GM18861 (cell line): ENCODE results near the gene UGT1A4.

Experiments
- ATAC-seq: cut with Tn5 transposase; IDR thresholded peaks from one replicate; pipeline ENCODE4 v1.9.1; 2021; ENCODE audit not compliant: unreplicated experiment

The UGT1A4 gene

DNA sequence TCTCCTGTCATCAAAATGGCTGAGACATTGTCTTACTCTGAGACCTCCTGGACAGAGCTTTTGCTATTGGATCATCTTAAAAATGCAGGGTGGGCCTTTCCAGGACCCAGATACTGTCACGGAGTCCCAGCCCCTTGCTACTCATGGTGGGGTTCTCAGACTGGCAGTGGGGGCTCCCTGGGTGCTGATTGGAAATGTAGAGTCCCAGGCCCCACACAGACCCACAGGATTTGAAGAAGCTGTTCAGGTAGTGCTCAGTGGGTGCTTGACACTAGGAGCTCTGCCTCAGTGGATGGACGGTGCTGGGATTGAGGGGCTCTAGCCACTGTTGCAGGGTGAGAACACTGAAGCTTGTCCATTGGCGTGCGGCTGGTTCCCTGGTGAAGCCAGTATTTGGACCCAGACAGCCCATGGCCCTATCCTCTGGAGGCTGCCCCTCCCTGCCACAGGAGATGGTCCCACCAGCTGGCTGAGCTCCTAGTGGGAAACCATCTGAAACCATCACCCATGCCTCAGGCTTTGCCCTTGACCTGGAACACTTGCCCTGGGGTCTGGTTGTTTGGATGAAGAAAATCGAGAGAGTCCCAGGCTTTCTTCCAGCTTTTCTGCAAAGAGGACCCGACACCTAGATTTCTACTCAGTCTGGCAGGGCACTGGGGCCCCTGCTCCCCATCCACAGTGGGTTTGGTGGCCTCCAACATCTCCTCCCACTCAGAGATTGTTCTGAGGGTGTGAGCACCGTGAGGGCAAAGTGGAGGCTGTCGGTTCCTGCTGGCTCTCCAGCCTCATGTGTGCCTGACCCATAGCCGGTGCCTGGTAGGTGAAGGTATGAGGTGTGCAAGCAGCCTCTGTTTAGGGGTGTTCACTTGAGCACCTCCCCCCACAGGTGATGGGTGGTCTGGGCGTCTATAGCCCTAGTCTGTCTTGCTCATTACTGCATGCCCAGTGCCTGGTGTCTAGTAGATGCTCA lies 89.7 kb downstream of the UGT1A4 start:
- no peak for ATAC-seq

- ATAC-seq, result no peak
Observed at GRCh38 chr2:233810385-233810784, 91.8 kb downstream of the UGT1A4 start.

- no peak for ATAC-seq
Observed at GRCh38 chr2:233811087-233811486, 92.6 kb downstream of the UGT1A4 start.

DNA sequence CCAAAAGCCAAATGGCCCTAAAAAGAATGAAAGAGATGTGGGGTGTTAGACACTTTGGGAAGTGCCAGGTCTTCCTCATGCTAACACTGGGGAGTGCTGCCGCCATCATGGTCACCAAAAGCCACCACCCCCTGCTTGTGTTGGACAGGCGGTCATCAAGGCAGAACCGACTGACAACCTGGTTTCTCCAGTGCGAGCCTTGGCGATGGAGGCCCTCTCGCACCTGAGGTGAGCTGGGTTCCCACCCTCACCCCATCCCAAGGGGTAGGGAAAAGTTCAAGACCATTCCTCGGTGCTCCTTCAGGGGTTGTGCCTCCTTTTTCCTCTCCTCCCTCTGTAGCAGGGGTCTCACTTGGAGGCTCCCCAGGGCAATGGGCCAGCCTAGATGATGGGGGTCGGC lies 93.2 kb downstream of the UGT1A4 start:
- ATAC-seq, result no peak

DNA sequence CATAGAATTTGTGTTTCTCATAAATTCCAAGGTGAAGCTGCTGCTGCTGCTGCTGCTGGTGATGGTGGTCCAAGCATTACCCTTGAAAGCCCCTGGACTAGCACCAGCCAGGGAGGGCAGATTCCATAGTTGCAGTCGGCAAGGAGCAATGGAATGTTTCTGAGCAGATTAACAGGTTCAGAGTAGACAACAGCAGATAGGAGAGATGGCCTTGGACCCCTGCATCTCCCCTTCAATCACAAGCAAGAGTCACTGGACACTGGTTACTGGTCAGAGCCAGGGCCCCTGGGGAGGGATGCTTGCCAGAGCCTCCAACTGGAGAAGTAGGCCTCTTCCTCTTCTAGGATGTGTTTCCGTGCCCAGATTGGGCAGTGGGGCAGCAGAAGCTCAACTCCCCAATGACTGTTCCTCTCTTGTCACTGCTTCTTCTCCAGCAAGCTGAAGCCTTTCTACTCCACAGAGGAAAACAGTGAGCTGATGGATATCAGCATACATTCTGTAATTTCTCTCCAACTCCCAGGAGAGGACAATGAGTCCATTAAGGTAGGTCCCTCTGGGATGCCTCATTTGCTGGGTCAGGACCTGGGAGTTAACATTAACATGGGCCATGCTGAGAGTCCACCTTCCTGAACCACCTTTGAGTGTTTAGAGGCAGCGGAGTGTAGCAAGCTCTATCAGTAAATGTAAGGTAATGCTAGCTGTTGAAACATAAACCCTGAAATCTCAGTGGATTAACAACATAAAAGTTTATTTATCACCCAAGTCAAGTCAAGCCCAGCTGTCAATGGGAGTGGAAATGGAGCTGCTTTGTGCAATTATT lies 94.9 kb downstream of the UGT1A4 start:
- ATAC-seq, result no peak

DNA sequence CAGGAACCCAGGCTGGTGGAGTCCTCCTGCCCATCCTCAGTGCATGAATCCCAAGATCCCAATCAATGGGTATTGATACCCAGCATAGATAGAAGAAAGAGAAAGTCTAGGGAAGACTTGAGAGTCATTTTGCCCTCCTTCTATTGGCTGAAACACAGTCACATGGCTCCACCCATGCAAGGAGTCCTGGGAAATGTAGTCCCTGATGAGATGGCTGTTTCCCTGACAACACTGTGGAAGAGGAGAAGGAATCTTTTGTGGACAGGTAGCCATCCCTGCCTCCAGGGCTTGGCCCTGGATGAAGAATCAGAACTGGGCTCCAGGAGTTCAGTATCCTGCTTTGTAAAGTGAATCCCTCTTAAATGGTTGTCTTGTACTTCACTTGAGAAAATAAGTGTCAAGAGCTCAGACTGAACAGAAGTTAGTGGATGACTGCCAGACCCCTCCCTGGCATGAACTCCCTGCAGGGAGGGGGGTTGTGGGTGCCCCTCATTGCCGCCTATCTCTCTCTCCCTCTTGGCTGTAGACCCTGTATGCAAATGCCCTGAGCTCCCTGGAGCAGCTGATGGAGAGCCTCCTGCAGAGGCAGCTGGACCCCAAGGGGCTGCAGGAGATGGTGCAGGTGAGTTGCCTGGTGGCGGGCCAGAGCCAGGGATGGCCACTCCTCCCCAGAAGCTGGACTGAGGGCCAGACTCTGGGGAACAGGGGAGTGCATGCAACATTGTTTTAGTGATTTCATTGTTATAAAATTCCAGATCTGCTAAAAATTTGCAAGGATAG lies 95.7 kb downstream of the UGT1A4 start:
- no peak for ATAC-seq

DNA sequence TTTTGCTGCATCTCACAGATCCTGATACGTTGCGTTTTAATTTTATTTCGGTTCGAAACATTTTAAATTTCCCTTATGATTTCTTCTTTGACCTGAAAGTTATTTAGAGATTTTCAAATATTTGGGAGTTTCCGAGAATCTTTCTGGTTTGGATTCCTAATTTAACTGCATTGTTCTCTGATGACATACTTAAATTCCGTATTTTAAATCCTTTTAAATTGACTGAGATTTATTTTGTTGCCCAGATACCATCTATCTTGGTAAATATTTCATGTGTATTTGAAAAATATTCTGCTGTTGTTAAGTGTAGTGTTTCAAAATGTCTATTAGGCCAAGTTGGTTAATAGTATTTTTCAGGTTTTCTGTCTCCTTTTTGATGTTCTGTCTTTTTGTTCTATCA lies 97.3 kb downstream of the UGT1A4 start:
- no peak for ATAC-seq

- no peak for ATAC-seq
Observed at GRCh38 chr2:233816334-233816733, 97.8 kb downstream of the UGT1A4 start.

- ATAC-seq, result no peak
Observed at GRCh38 chr2:233816771-233817170, 98.2 kb downstream of the UGT1A4 start.

DNA sequence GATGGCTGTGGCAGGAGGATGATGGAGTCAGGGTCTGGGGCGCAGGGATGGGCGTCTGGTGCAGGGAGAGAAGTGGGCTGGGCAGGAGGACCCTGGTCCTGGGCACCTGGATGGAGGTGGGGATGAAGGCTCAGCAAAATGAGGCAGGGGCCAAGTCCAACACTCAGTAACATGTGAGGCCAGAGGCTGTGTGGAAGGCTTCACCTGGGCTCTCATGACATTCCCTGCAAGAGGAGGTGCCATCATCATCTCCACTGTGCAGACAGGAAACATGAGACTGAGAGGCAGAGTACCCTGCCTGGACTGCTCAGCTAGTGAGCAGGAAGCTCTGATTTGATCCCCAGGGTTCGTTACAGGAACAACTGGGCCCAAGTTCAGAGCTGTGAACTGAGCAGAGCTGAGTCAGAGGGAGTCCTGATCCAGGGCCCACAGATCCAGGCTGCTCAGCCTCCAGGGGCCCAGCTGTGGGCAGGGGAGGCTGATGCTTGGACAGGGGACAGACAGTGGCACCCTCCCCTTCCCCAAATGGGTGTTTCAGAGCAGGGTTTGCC lies 98.9 kb downstream of the UGT1A4 start:
- no peak for ATAC-seq

GRCh38 chr2:233817995-233818638 lies 99.6 kb downstream of the UGT1A4 start:
- ATAC-seq, result no peak

DNA sequence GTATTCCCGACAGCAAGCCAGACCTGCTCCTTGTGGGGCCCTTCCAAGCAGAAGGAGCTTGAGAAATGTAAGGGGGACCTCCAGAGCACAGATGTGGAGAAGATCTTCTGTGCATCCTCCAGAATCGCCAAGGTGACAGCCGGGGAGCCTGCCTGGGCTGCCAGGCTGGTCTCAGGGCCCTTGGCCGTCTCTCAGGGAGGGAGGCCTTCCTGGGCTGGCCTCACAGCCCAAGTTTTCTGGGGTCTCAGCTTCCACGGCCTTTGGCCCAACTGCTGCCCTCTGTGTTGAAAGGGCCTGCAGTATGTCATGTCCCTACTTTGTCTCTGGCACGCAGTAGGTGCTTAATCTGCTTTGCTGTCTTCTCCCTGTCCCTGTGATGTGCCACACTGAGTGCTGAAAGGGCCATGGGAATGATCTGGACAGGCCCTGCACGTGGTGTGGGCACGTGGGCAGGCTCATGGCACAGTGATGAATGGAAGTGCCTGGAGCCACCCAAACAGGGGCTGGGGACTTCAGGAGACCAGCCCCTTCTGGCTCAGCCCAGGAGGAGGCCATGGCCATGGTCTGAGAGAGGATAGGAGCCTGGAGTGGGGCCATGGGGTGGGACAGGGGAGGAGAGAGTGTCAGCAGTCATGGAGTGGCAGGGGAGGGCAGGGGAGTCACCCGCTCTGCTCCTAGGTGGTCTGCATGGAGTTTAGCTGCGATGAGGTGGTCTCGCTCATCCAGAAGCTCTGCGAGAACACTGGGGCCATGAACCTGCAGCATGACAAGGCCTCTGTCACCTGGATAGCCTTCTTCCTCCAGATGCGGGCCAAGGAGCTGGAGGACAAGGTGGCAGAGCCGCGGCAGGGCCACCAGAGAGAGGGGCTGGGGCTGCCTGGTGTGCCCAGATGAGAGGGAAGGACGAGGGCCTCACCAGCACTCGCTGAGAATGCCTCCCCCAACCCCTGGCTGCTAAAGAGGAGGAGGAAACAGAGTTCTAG lies 100.4 kb downstream of the UGT1A4 start:
- no peak for ATAC-seq

- ATAC-seq, result no peak
Observed at GRCh38 chr2:233819884-233820773, 101.6 kb downstream of the UGT1A4 start.

- ATAC-seq, result no peak
Observed at GRCh38 chr2:233820774-233821105, 102.2 kb downstream of the UGT1A4 start.

DNA sequence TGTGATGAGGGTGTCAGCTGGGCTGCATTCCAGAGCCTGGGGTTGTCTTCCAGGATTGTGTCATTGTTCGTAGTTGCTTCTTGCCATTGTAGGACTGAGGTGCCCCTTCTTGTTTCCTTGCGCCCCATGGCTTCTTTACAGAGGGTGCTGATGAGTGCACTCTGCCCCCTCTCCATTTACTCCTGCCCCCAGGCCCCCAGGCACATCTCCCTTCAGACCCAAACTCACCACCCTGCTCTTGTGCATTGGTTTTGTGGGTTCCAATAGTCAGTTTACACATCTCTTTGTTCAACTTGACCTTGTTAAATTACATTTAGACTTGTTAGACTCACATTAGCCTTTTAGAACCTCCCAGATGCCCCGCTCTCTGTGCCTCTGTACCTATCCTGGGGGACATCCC lies 102.7 kb downstream of the UGT1A4 start:
- ATAC-seq, result no peak

GRCh38 chr2:233821709-233822100 lies 103.2 kb downstream of the UGT1A4 start:
- no peak for ATAC-seq

- ATAC-seq, result no peak
Observed at GRCh38 chr2:233822101-233822771, 103.7 kb downstream of the UGT1A4 start.
